IPS-NIHi7 (cell line): ENCODE results near the gene CACNB4.
"Not testable (repeated sequence)": the region's sequence is repeated elsewhere in the genome, so short reads cannot be mapped to it uniquely, and the experiment has no call there.

Source experiments
- DNase-seq: peaks from one replicate; pipeline ENCODE4 v3.0.0; 2012; ENCODE audit warnings: mixed read lengths; ENCODE audit errors: extremely low spot score

Gene CACNB4

GRCh38 chr2:151824886-151825285, 274.0 kb downstream of the CACNB4 start:
- no peak for DNase-seq

DNA sequence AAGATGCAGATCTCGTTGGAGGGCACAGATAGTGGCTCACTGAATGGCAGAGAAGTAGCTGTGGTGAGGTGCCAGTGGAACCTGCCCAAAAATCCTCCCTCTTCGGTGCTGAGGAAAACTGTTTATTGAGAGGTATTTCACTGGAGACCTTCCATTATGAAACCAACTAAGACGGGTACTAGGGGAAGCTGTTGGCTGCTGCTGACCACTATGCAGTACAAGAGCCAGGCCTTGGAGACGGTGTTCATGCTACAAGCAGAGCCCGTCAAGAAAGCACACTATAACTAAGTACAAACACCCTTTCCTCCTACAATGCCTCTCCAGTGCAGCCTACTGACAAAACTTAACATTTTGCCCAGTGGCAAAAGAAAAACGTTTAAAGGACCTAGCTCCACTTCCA, 275.2 kb downstream of the CACNB4 start:
- DNase-seq: no peak

- no peak for DNase-seq
Measured at GRCh38 chr2:151819920-151820319, 278.9 kb downstream of the CACNB4 start.

DNA sequence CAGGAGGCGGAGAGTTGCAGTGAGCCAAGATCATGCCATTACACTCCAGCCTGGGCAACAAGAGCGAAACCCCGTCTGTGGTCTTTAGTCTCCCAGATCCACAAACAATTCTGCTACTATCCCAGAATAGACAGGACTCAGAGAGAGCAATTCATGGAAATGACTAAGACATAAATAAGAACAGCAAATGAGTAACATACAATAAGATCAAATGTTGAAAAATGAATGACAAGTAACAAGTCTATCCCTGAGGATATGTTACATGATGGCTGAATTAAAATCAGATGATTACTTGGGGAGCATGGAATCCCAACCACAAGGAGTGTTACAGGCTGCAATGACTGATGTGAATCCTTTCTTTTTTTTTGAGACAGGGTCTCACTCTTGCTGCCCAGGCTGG, 280.9 kb downstream of the CACNB4 start:
- no peak for DNase-seq

GRCh38 chr2:151816843-151817242, 282.0 kb downstream of the CACNB4 start:
- DNase-seq: no peak

DNA sequence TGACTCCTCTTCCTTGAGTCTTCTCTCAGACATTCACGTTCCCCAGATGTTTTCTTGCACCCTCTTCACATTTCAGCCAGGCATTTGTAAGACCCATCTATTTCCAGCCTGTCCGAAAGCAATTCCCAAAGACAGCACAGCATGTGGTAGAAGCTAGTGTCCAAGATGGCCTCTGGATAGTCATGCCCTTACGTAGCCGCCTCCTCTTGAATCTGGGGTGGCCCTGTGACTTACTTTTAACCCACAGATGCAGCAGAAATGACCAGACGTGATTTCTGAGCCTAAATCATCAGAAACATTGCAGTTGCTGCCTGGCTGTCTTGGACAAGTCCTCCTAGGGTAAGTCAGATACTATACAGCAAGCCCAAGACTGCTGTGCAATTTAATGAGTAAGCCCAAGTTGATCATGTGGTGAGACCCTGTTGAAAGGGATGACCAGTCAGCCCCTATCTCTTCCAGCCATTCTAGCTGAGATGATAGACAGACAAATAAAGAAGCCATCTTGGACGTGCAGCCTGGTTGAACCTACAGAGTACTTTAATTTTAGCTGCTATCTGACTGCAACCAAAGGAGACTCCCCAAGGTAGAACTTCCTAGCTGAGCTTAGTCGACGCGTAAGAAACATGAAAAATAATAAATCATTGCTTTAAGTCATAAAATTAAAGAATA, 282.9 kb downstream of the CACNB4 start:
- DNase-seq: no peak

DNA sequence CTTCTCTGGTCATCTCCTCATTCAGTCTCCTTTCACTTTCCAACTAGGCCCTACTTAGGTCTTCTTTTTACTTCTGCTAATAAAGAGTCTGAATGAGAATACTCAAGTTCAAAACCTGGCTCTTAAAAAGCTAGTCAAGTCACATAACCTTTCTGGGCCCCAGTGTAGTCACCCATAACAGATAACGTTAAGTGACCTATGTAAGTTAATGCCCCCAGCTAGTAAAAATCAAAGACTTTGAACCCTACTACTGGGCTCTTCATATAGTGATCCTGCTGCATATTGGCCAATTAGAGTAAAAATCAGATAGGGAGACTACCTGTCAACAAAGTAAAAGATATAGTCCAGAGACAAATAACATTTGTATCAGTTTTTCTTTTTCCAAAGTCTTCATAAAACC, 288.4 kb downstream of the CACNB4 start:
- DNase-seq: no peak

DNA sequence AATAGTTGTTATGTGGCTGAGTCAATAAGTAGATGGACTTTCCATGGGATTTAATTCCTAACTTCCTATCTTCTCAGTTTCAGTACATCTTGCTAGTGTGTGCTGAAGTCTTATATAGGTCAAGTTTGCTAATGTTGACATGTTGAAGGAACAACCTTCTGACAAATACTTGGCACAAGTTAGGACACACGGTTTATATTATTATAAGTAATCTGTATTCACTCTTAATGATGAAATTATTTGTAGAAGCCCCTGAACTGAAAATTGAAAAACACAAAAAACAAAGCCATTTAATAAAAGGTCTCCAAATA, 289.8 kb downstream of the CACNB4 start:
- DNase-seq: no peak

DNA sequence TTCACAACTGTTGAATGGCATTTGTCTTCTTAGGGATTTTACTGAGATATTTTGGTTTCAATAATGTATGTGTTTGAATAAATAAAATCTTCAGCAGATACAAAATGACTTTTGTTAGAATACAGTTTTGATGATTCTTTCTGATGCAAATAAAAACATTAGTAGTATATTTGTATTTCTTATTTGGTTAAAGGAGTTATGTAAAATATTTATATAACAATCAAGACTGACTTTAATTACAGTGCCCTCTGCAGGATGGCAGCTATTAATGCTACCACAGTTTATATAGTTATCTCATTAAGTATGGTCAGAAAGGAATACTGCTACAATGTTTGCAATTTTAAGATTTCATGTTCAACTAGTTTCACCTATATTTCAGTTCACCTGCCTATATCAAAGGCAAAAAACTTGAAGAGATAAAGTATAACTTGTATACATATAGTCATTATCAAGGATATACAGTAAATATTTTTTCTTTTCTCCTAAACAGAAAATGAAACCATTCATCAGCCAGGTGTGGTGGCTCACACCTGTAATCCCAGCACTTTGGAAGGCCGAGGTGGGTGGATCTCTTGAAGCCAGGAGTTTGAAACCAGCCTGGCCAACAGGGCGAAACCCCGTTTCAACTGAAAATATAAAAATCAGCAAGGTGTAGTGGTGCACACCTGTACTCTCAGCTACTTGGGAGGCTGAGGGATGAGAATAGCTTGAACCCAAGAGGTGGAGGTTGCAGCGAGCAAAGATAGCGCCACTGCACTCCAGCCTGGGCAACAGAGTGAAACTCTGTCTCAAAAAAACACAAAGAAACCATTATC, 290.4 kb downstream of the CACNB4 start:
- DNase-seq: no peak

- DNase-seq: no peak
Measured at GRCh38 chr2:151805961-151806360, 292.9 kb downstream of the CACNB4 start.

GRCh38 chr2:151805343-151805742, 293.5 kb downstream of the CACNB4 start:
- DNase-seq: no peak

DNA sequence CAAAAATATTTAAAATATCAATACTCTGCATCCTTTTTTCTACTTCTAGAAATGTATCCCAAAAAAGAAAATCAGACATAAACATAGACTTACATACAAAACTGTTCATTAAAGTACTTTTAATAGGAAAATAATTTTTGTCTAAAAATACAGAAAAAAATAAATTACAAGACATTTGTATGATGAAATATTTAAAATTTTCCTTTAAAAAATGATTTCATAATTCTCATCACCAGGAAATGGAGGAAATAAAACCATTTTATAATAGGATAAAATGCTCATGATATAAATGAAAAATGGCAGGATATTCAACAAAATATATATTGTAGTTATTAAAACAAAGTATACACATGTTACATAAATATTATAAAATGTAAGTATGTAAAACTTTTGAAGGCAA, 295.0 kb downstream of the CACNB4 start:
- DNase-seq: no peak

GRCh38 chr2:151802315-151802714, 296.5 kb downstream of the CACNB4 start:
- DNase-seq: no peak

DNA sequence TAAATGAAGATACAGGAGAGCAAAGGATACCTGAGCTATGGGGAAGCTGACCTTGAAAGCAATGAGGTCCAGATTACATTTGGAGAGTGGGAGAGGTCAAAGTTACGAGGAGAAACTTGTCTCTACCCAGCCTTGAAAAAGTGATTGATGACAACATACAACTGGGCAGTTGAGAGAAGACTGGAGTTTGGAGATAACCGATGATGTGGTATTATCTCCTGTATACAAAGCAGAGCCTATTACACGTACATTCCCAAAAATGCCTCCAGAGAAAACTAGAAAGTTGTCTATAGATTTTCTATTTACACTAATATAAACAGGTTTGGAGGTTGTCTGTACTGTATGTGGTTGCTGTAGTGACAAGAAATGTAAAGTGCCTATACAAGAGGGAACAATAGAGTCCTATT, 299.0 kb downstream of the CACNB4 start:
- no peak for DNase-seq

DNA sequence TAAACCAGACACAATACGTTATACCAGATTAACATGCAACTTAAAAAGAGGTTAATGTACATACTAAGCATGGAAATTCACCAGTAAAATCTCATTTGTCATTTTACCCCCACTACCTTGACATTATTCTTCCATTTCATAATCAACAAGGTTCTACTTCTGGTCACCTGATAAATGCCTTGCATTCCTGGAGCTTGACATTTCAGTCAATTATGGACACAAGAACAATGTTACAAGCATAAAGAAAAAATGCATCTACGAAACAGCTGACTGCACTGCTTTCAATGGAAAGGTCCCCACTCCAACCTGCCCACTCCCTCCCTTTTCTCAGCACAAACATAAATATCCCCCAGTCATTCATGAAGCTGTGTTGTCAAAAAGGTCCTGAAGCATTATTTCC, 302.1 kb downstream of the CACNB4 start:
- DNase-seq: no peak

DNA sequence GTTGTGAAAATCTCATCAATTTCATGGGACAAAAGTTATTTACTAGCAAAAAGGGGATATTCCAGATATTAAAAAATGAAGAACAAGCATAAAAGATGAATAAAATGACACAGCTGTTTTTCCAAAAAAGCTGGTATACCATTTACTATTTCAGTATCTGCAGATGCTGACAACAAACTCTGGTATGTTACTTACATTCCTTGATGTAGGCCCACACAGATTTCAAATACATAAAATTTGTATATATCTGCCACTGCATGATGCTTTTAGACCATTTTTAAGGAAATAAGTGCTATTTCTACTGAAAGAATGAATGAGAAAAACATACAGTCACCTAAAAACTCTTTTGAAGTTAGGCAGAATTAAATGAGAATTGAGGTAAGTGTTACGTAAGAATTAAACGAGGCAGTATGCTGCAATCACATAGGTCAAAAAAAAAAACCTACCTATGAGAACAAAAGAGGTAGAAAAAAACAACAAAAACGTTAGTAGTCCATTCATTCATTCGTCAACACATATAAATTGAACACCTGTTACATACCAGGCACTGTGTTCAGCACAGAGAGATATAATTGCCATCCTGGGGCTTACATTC, 303.1 kb downstream of the CACNB4 start:
- DNase-seq: no peak

- DNase-seq: not testable (repeated sequence)
Measured at GRCh38 chr2:151794422-151794821, 304.4 kb downstream of the CACNB4 start.

DNA sequence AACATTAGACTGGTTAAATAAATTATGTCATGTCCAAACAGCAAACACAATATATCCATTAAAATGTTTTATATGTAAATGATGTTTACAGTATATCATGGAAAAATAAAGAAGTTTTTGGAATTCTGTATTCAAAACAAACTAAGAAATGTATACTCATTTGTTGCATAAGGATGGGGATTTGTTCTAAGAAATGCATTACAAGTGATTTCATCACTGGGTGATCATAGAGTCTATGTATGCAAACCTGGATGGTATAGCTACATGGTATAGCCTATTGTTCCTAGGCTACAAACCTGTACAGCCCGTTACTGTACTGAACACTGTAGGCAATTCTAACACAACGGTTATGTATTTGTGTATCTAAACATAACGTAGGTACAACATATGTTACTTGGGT, 305.7 kb downstream of the CACNB4 start:
- DNase-seq: no peak

GRCh38 chr2:151792589-151792988, 306.3 kb downstream of the CACNB4 start:
- DNase-seq: no peak

DNA sequence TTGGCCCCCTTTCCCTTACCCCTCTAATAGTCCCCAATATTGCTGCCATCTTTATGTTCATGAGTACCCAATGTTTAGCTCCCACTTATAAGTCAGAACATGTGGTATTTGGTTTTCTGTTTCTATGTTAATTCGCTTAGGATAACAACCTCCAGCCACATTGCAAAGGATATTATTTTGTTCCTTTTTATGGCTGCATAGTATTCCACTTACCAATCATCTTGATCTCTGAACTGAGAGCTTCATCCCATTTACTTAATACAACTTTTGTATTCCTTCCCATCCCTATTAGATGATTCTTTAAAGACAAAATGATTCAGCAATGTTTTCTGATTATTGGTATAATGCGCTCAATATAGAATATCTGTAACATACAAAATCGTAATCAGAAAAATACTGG, 307.3 kb downstream of the CACNB4 start:
- DNase-seq: no peak

DNA sequence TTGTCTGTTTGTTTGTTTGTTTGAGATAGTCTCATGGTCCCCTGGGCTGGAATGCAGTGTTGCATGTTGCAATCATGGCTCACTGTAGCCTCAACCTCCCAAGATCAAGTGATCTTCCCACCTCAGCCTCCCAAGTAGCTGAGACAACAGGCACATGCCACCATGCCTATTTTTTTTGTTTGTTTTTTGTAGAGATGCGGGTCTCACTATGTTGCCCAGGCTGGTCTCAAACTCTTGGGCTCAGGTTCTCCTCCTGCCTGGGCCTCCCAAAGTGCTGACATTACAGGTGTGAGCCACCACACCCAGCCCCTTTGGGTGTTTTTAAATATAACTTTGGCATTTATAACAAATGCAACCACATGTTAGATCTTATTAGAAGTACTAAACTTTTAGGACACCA, 308.2 kb downstream of the CACNB4 start:
- DNase-seq: no peak

- no peak for DNase-seq
Measured at GRCh38 chr2:151789055-151789834, 309.6 kb downstream of the CACNB4 start.
